ENCODE results near the gene SCG2. TPM values are rescaled to one million over a fixed set of nuclear protein-coding genes. Genes with fewer than 3 reads are reported as not detected.
A peak's percentile ranks its signal among the peaks of the same experiment; 100 is the strongest.

SCG2 gene
- total RNA-seq, 1 donor from 2014 or later: 5.6 TPM

DNA sequence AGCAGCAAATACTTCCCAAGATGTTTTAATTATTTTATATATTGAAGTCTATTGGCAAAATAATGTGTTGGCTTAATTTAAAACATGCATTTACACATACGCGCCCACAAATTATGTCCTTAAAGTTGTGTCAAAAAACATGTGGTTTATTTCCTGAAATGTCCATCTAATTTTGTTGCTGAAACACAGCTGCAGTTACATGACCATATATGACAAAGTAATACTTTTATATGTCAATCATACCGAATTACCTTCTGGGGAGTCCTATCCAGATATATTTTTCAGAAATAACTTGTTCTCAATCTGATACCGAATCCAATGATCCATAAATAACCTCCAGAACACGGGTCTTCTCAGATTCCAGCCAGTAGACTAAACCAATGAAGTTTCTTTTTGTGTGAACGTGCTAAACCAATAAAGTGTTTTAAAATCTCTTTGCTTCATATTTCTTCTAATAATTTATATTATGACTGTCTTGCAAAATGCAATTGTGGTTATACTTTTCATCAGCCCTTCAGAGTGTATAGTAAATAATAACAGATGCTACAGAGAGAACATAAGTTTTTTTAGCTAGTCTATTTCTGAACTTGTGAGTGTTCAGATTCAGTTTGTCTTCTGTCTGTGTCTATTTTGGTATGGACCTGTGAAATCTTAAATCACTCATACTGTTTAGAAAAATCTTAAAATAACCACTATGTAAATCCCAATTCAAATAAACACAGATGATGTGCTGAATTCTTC is 2.4 kb downstream of the SCG2 start:
- Mint-ChIP-seq H3K9me3 (ENCODE audit: unreplicated experiment) (no peaks in the 10 kb centered on the region), H3K27ac (ENCODE audit: unreplicated experiment) (peak overlapping the region; percentile 99), H3K4me1 (ENCODE audit: low read depth, unreplicated experiment) (peaks cover 32% of the 10 kb centered on the region), H3K27me3 (ENCODE audit: low read depth, unreplicated experiment) (no peaks in the 10 kb centered on the region), H3K36me3 (ENCODE audit: low read depth, unreplicated experiment) (no peaks in the 10 kb centered on the region), H3K4me3 (ENCODE audit: unreplicated experiment) (peak overlapping the region; percentile 27)
- peak overlapping the region; percentile 28 for H3K4me3 ChIP-seq (ENCODE audit: insufficient read depth, low read depth, low read length)
- H3K4me2 ChIP-seq (ENCODE audit: low read length): peak overlapping the region; percentile 71
- no peaks in the 10 kb centered on the region for H3K79me2 ChIP-seq (ENCODE audit: insufficient read depth, low read length)
- H3K36me3 ChIP-seq (ENCODE audit: insufficient read depth, low read length): no peaks in the 10 kb centered on the region
- H3K27ac ChIP-seq (ENCODE audit: low read depth, low read length): peak overlapping the region; percentile 89
- H3K9me3 ChIP-seq (ENCODE audit: insufficient read depth, low read depth, low read length): no peaks in the 10 kb centered on the region
- TF ChIP-seq EZH2 (IDR thresholded peaks at IDR 0.05; ENCODE audit: insufficient read depth, low read length): no peak
- TF ChIP-seq, protein P1, sequence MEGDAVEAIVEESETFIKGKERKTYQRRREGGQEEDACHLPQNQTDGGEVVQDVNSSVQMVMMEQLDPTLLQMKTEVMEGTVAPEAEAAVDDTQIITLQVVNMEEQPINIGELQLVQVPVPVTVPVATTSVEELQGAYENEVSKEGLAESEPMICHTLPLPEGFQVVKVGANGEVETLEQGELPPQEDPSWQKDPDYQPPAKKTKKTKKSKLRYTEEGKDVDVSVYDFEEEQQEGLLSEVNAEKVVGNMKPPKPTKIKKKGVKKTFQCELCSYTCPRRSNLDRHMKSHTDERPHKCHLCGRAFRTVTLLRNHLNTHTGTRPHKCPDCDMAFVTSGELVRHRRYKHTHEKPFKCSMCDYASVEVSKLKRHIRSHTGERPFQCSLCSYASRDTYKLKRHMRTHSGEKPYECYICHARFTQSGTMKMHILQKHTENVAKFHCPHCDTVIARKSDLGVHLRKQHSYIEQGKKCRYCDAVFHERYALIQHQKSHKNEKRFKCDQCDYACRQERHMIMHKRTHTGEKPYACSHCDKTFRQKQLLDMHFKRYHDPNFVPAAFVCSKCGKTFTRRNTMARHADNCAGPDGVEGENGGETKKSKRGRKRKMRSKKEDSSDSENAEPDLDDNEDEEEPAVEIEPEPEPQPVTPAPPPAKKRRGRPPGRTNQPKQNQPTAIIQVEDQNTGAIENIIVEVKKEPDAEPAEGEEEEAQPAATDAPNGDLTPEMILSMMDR (IDR thresholded peaks at IDR 0.05; ENCODE audit: insufficient read depth, low read depth, low read length): no peak
- no peaks in the 10 kb centered on the region for H3K27me3 ChIP-seq (ENCODE audit: insufficient read depth, low read length)
- FAIRE-seq (peak; percentile 85), DNase-seq (ENCODE audit: low read depth) (peak; percentile 44)
- H2AFZ ChIP-seq (ENCODE audit: low read depth, low read length): no peak overlapping the region
- H3K9ac ChIP-seq (ENCODE audit: low read length): peak overlapping the region; percentile 65
- no peaks in the 10 kb centered on the region for H4K20me1 ChIP-seq (ENCODE audit: insufficient read depth, low read length)
- H3K4me1 ChIP-seq (ENCODE audit: insufficient read depth, low read length): peaks cover 17% of the 10 kb centered on the region

DNA sequence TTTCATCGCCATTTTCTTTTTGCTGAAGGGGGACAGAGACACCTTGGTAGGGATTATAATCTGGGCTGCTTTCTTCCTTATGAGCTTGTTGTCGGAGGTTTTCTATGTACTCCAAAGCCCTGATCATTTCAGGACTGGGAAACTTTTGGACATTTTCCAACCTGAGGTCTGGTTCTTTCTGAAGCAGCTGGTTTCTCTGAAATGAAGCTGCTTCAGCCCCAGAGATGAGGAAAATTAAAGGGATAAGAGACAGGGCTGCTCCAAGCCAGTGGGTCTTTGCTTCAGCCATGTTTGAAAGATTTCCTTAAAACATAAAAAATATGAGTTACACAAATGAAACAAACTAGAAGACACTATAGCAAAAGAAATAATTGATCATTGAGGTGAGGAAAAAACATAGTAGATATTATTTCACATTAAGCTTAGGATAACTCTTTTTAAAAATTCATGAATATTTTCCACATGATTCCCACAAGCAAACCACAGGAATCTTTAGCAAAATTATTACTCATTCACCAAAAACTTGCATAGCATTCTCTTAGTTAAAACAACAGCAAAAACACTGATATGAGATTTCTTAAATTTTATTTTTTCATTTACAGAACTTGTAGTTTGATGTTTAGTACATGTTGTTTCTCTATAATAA is 3.0 kb downstream of the SCG2 start:
- H3K9me3 ChIP-seq (ENCODE audit: insufficient read depth, low read depth, low read length): no peaks in the 10 kb centered on the region
- TF ChIP-seq EZH2 (IDR thresholded peaks at IDR 0.05; ENCODE audit: insufficient read depth, low read length): no peak
- TF ChIP-seq, protein P1 (IDR thresholded peaks at IDR 0.05; ENCODE audit: insufficient read depth, low read depth, low read length): no peak
- peaks cover 17% of the 10 kb centered on the region for H3K4me1 ChIP-seq (ENCODE audit: insufficient read depth, low read length)
- H3K4me3 Mint-ChIP-seq (ENCODE audit: unreplicated experiment): no peak overlapping the region
- H3K27ac ChIP-seq (ENCODE audit: low read depth, low read length): peak overlapping the region; percentile 89
- no peaks in the 10 kb centered on the region for H3K79me2 ChIP-seq (ENCODE audit: insufficient read depth, low read length)
- H3K9me3 Mint-ChIP-seq (ENCODE audit: unreplicated experiment): no peaks in the 10 kb centered on the region
- peak overlapping the region; percentile 71 for H3K4me2 ChIP-seq (ENCODE audit: low read length)
- H2AFZ ChIP-seq (ENCODE audit: low read depth, low read length): peak overlapping the region; percentile 6
- peak; percentile 77 for FAIRE-seq
- peak overlapping the region; percentile 65 for H3K9ac ChIP-seq (ENCODE audit: low read length)
- H3K27me3 ChIP-seq (ENCODE audit: insufficient read depth, low read length): no peaks in the 10 kb centered on the region
- H3K27ac Mint-ChIP-seq (ENCODE audit: unreplicated experiment): peak overlapping the region; percentile 99
- H3K4me3 ChIP-seq (ENCODE audit: insufficient read depth, low read depth, low read length): peak overlapping the region; percentile 28
- H3K27me3 Mint-ChIP-seq (ENCODE audit: low read depth, unreplicated experiment): no peaks in the 10 kb centered on the region
- no peaks in the 10 kb centered on the region for H3K36me3 Mint-ChIP-seq (ENCODE audit: low read depth, unreplicated experiment)
- H4K20me1 ChIP-seq (ENCODE audit: insufficient read depth, low read length): no peaks in the 10 kb centered on the region
- peaks cover 32% of the 10 kb centered on the region for H3K4me1 Mint-ChIP-seq (ENCODE audit: low read depth, unreplicated experiment)
- H3K36me3 ChIP-seq (ENCODE audit: insufficient read depth, low read length): no peaks in the 10 kb centered on the region
- peak; percentile 87 for DNase-seq (ENCODE audit: low read depth)
